Endodermal cell (in vitro differentiated cells): ENCODE measurements around the gene ZFY. TPM values are rescaled to one million over a fixed set of nuclear protein-coding genes. Genes with fewer than 3 reads are reported as not detected.

Experiments
- DNase-seq: peaks from one replicate; pipeline ENCODE4 v3.0.0-alpha.2; 2017
- H3K27ac ChIP-seq: 2 replicates; pipeline ENCODE4 v1.5.1; 2013; ENCODE audit warnings: mild to moderate bottlenecking, low read depth, low read length, moderate library complexity
- H3K27me3 ChIP-seq: 2 replicates; pipeline ENCODE4 v1.6.1; 2013; ENCODE audit warnings: mild to moderate bottlenecking, low read length, moderate library complexity; ENCODE audit not compliant: insufficient read depth, control insufficient read depth, poor library complexity, severe bottlenecking
- H3K36me3 ChIP-seq: 2 replicates; pipeline ENCODE4 v1.7.0; 2013; ENCODE audit warnings: mild to moderate bottlenecking, low read length, moderate library complexity; ENCODE audit not compliant: control insufficient read depth, insufficient read depth
- H3K4me1 ChIP-seq: one replicate; pipeline ENCODE4 v1.7.0; 2013; ENCODE audit warnings: low read length; ENCODE audit not compliant: control insufficient read depth, insufficient read depth
- H3K4me3 ChIP-seq: 2 replicates; pipeline ENCODE4 v1.5.1; 2013; ENCODE audit warnings: mild to moderate bottlenecking, low read length, moderate library complexity
- H3K9ac ChIP-seq: 2 replicates; pipeline ENCODE4 v1.6.1; 2013; ENCODE audit warnings: mild to moderate bottlenecking, low read length, moderate library complexity; ENCODE audit not compliant: poor library complexity, severe bottlenecking; ENCODE audit errors: extremely low read depth
- H3K9me3 ChIP-seq: 2 replicates; pipeline ENCODE4 v1.6.1; 2013; ENCODE audit warnings: mild to moderate bottlenecking, low read length, moderate library complexity; ENCODE audit not compliant: control insufficient read depth
- H3K27ac Mint-ChIP-seq: 2 replicates; pipeline ENCODE4 v1.8.0; 2020; ENCODE audit warnings: mixed read lengths
- H3K27me3 Mint-ChIP-seq: 2 replicates; pipeline ENCODE4 v1.8.0; 2021; ENCODE audit warnings: mild to moderate bottlenecking, mixed read lengths; ENCODE audit not compliant: insufficient read depth
- H3K36me3 Mint-ChIP-seq: 2 replicates; pipeline ENCODE4 v1.8.0; 2020; ENCODE audit warnings: low read depth, mixed read lengths
- H3K4me1 Mint-ChIP-seq: 2 replicates; pipeline ENCODE4 v1.8.0; 2020; ENCODE audit warnings: mixed read lengths
- H3K4me3 Mint-ChIP-seq: 2 replicates; pipeline ENCODE4 v1.8.0; 2020; ENCODE audit warnings: mild to moderate bottlenecking, moderate library complexity, mixed read lengths
- H3K9me3 Mint-ChIP-seq: 2 replicates; pipeline ENCODE4 v1.8.0; 2020; ENCODE audit warnings: mild to moderate bottlenecking, mixed read lengths
- WGBS, 2 experiments: methylation state at CpG; one replicate each; pipeline versions ENCODE4 v1.1.5 to v1.1.7; 2013; ENCODE audit warnings: missing lambda C conversion rate in 2 of 2, mixed read lengths in 1 of 2; ENCODE audit not compliant: insufficient coverage in 1 of 2, insufficient read length in 1 of 2; 5-methylcytosine and 5-hydroxymethylcytosine counted together
- total RNA-seq, 2 donors: library from RNA; stranded (reverse); fragmentation: NEBNext Ultra II Directional in 1 of 2; extraction: Animal tissue kit (Norgen Biotek cat#: 25700) in 1 of 2; gene quantifications; 2 replicates in 1 of 2; 3 replicates in 1 of 2; pipeline ENCODE4 v1.2.1, GENCODE V29; 2021
- TF ChIP-seq, protein P1 (sequence below): fragments of 200-600 bp; sonication (generic); conservative IDR thresholded peaks from 2 replicates; pipeline ENCODE4 v1.5.0; 2021; ENCODE audit warnings: antibody characterized with exemption, mild to moderate bottlenecking

Gene ZFY
- total RNA-seq, 2 donors from 2014 or later, result 36.7 TPM; not detected in 1

DNA sequence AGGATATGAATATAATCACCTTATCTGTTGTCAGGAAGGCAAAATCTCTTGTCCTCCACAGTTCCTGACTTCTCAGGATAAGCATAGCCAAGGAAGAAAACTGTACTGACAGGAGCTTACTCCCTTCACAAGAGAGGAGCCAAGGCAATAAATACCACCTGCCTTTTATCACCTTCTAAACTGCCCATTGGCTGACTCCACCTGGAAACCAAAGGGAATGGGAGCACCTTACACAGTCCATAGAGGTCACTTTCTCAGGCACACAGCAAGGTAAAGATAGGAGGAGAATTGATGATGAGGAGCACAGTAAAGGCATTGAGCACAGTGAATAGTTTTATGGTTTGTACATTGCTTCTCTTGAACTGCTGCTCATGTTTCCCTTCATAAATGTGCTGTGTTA is 72.8 kb downstream of the ZFY start:
- no peak for DNase-seq
- Histone ChIP-seq H3K27me3 (no peaks in the 10 kb centered on the region), H3K9me3 (no peaks in the 10 kb centered on the region), H3K36me3 (no peaks in the 10 kb centered on the region), H3K4me1 (peaks cover 3% of the 10 kb centered on the region), H3K4me3 (no peak overlapping the region), H3K9ac (no peak overlapping the region), H3K27ac (no peak overlapping the region)
- H3K4me3 Mint-ChIP-seq, result no peak overlapping the region
- H3K4me1 Mint-ChIP-seq, result no peaks in the 10 kb centered on the region
- no peaks in the 10 kb centered on the region for H3K36me3 Mint-ChIP-seq
- TF ChIP-seq, protein P1, sequence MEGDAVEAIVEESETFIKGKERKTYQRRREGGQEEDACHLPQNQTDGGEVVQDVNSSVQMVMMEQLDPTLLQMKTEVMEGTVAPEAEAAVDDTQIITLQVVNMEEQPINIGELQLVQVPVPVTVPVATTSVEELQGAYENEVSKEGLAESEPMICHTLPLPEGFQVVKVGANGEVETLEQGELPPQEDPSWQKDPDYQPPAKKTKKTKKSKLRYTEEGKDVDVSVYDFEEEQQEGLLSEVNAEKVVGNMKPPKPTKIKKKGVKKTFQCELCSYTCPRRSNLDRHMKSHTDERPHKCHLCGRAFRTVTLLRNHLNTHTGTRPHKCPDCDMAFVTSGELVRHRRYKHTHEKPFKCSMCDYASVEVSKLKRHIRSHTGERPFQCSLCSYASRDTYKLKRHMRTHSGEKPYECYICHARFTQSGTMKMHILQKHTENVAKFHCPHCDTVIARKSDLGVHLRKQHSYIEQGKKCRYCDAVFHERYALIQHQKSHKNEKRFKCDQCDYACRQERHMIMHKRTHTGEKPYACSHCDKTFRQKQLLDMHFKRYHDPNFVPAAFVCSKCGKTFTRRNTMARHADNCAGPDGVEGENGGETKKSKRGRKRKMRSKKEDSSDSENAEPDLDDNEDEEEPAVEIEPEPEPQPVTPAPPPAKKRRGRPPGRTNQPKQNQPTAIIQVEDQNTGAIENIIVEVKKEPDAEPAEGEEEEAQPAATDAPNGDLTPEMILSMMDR, result no peak
- H3K27ac Mint-ChIP-seq, result no peak overlapping the region
- H3K27me3 Mint-ChIP-seq, result no peaks in the 10 kb centered on the region
- H3K9me3 Mint-ChIP-seq, result no peaks in the 10 kb centered on the region

DNA sequence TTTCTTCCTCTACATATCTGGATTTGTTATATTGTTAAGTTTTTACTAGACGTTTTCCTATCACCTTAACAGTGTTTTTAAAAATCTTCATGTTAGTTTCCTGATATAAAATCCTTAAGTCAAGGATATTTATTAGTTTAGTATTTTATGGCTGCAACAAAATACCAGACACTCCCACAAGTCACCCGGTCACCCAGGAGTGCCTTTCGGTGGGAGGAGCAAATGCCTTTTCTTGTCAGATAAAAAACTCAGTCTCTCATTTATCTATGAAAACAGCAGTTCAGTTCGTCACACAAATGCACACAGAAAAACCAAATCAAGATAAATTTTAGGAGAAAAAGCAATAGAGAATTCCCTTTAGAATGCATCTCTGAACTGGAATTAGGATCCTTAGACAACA is 77.0 kb downstream of the ZFY start:
- no peak for DNase-seq
- Histone ChIP-seq H3K27ac (no peak overlapping the region), H3K9ac (no peak overlapping the region), H3K27me3 (no peaks in the 10 kb centered on the region), H3K4me3 (no peak overlapping the region), H3K36me3 (no peaks in the 10 kb centered on the region), H3K9me3 (no peaks in the 10 kb centered on the region), H3K4me1 (peaks cover 3% of the 10 kb centered on the region)
- Mint-ChIP-seq H3K4me1 (no peaks in the 10 kb centered on the region), H3K9me3 (no peaks in the 10 kb centered on the region), H3K4me3 (no peak overlapping the region), H3K27me3 (no peaks in the 10 kb centered on the region), H3K36me3 (no peaks in the 10 kb centered on the region), H3K27ac (no peak overlapping the region)
- WGBS, 2 experiments, result 93% methylated on average over 3 of the region's 4 CpGs; no CpG with 5 or more reads in 1 of the 2 experiments
- TF ChIP-seq, protein P1, result no peak

DNA sequence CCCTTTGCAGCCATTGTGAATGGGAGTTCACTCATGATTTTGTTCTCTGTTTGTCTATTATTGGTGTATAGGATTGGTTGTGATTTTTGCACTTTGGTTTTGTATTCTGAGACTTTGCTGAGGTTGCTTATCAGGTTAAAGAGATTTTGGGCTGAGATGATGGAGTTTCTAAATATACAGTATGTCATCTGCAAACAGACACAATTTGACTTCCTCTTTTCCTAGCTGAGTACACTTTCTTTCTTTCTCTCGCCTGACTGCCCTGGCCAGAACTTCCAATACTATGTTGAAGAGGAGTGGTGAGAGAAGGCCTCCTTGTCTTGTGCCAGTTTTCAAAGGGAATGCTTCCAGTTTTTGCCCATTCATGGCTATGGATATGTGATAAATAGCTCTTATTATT is 81.4 kb downstream of the ZFY start:
- H3K9me3 ChIP-seq, result no peaks in the 10 kb centered on the region
- no peak overlapping the region for H3K27ac ChIP-seq
- Mint-ChIP-seq H3K27me3 (no peaks in the 10 kb centered on the region), H3K36me3 (no peaks in the 10 kb centered on the region), H3K4me3 (no peak overlapping the region), H3K27ac (no peak overlapping the region), H3K4me1 (no peaks in the 10 kb centered on the region), H3K9me3 (no peaks in the 10 kb centered on the region)
- H3K27me3 ChIP-seq, result no peaks in the 10 kb centered on the region
- no peak for DNase-seq
- no peaks in the 10 kb centered on the region for H3K36me3 ChIP-seq
- H3K9ac ChIP-seq, result no peak overlapping the region
- TF ChIP-seq, protein P1, result no peak
- H3K4me1 ChIP-seq, result peaks cover 3% of the 10 kb centered on the region
- no CpG with 5 or more reads among the region's 1 CpG for WGBS, 2 experiments
- H3K4me3 ChIP-seq, result no peak overlapping the region
